Adipocyte (in vitro differentiated cells): ENCODE results near the gene HDAC3.

Experiments used
- DNase-seq: peaks from one replicate; pipeline ENCODE4 v3.0.0-alpha.2; 2015; ENCODE audit warnings: low read depth
- H3K27me3 ChIP-seq: replicated peaks from 2 replicates; pipeline ENCODE4 v1.7.0; 2013; ENCODE audit warnings: mild to moderate bottlenecking, low read length, moderate library complexity; ENCODE audit not compliant: control insufficient read depth, insufficient read depth
- H3K36me3 ChIP-seq: 2 replicates; pipeline ENCODE4 v1.7.0; 2013; ENCODE audit warnings: low read length, mild to moderate bottlenecking, moderate library complexity; ENCODE audit not compliant: control insufficient read depth, insufficient read depth, severe bottlenecking
- H3K4me1 ChIP-seq: 2 replicates; pipeline ENCODE4 v1.7.0; 2013; ENCODE audit warnings: mild to moderate bottlenecking, low read length, moderate library complexity; ENCODE audit not compliant: control insufficient read depth, insufficient read depth
- H3K4me3 ChIP-seq: 2 replicates; pipeline ENCODE4 v1.7.0; 2013; ENCODE audit warnings: mild to moderate bottlenecking, low read length, moderate library complexity
- H3K9ac ChIP-seq: 2 replicates; pipeline ENCODE4 v1.7.0; 2013; ENCODE audit warnings: mild to moderate bottlenecking, low read length, moderate library complexity
- H3K9me3 ChIP-seq: 2 replicates; pipeline ENCODE4 v1.7.0; 2013; ENCODE audit warnings: mild to moderate bottlenecking, low read length, moderate library complexity; ENCODE audit not compliant: control insufficient read depth

The HDAC3 gene

GRCh38 chr5:141636413-141637122 is at the start of gene HDAC3, which contains the start of gene RELL2:
HDAC3 (minus strand) TSS chr5:141636849; CDS start chr5:141636790, 59 bp downstream.
RELL2 (plus strand) TSS chr5:141636997; CDS start chr5:141638226, 1,229 bp downstream.
- Histone ChIP-seq H3K36me3 (no peaks in the 10 kb centered on the region), H3K4me3 (peak within 1 kb of the TSS; percentile 96), H3K27me3 (no peaks in the 10 kb centered on the region), H3K4me1 (peaks cover 17% of the 10 kb centered on the region), H3K9me3 (no peaks in the 10 kb centered on the region), H3K9ac (peak within 1 kb of the TSS; percentile 97)
- peak; percentile 98 for DNase-seq

GRCh38 chr5:141685591-141685990 is 48.9 kb upstream of the HDAC3 start:
- Histone ChIP-seq H3K27me3 (peaks cover 22% of the 10 kb centered on the region), H3K9ac (no peak overlapping the region), H3K9me3 (no peaks in the 10 kb centered on the region), H3K4me1 (peaks cover 12% of the 10 kb centered on the region), H3K36me3 (no peaks in the 10 kb centered on the region), H3K4me3 (no peak overlapping the region)
- DNase-seq: no peak

- Histone ChIP-seq H3K9ac (no peak overlapping the region), H3K36me3 (no peaks in the 10 kb centered on the region)
Measured at GRCh38 chr5:141683596-141684141, 47.0 kb upstream of the HDAC3 start.

GRCh38 chr5:141681695-141682641 is 45.3 kb upstream of the HDAC3 start, which contains the start of gene ARAP3:
ARAP3 (minus strand) TSS chr5:141682230; CDS start chr5:141680486, 1,744 bp downstream.
- Histone ChIP-seq H3K4me3 (peak within 1 kb of the TSS; percentile 67), H3K27me3 (no peaks in the 10 kb centered on the region)
- peak; percentile 96 for DNase-seq

More at GRCh38 chr5:141683596-141684141, 47.0 kb upstream of the HDAC3 start:
- Histone ChIP-seq H3K9me3 (no peaks in the 10 kb centered on the region), H3K27me3 (peaks cover 2% of the 10 kb centered on the region), H3K4me3 (no peak overlapping the region), H3K4me1 (peaks cover 12% of the 10 kb centered on the region)
- peak; percentile 29 for DNase-seq

GRCh38 chr5:141681295-141681694 is 44.6 kb upstream of the HDAC3 start:
- Histone ChIP-seq H3K36me3 (no peaks in the 10 kb centered on the region), H3K9me3 (no peaks in the 10 kb centered on the region), H3K4me1 (peaks cover 12% of the 10 kb centered on the region), H3K27me3 (no peaks in the 10 kb centered on the region), H3K9ac (peak overlapping the region; percentile 76), H3K4me3 (peak overlapping the region; percentile 67)
- DNase-seq: no peak

More at GRCh38 chr5:141681695-141682641, 45.3 kb upstream of the HDAC3 start, which contains the start of gene ARAP3:
- peak within 1 kb of the TSS; percentile 76 for H3K9ac ChIP-seq
- H3K36me3 ChIP-seq: no peaks in the 10 kb centered on the region
- peaks cover 12% of the 10 kb centered on the region for H3K4me1 ChIP-seq
- no peaks in the 10 kb centered on the region for H3K9me3 ChIP-seq

GRCh38 chr5:141680751-141681201 is 44.1 kb upstream of the HDAC3 start:
- Histone ChIP-seq H3K4me3 (no peak overlapping the region), H3K27me3 (no peaks in the 10 kb centered on the region), H3K36me3 (no peaks in the 10 kb centered on the region), H3K4me1 (peaks cover 12% of the 10 kb centered on the region), H3K9me3 (no peaks in the 10 kb centered on the region), H3K9ac (peak overlapping the region; percentile 76)
- peak; percentile 20 for DNase-seq

GRCh38 chr5:141680178-141680577 is 43.5 kb upstream of the HDAC3 start:
- H3K4me1 ChIP-seq: peaks cover 12% of the 10 kb centered on the region
- H3K9me3 ChIP-seq: no peaks in the 10 kb centered on the region
- H3K4me3 ChIP-seq: no peak overlapping the region
- H3K27me3 ChIP-seq: no peaks in the 10 kb centered on the region
- no peak overlapping the region for H3K9ac ChIP-seq
- H3K36me3 ChIP-seq: no peaks in the 10 kb centered on the region
- DNase-seq: no peak

GRCh38 chr5:141677415-141677814 is 40.8 kb upstream of the HDAC3 start:
- peaks cover 10% of the 10 kb centered on the region for H3K4me1 ChIP-seq
- H3K36me3 ChIP-seq: no peaks in the 10 kb centered on the region
- H3K4me3 ChIP-seq: no peak overlapping the region
- H3K27me3 ChIP-seq: no peaks in the 10 kb centered on the region
- no peak overlapping the region for H3K9ac ChIP-seq
- peak; percentile 19 for DNase-seq
- H3K9me3 ChIP-seq: no peaks in the 10 kb centered on the region

- no peaks in the 10 kb centered on the region for H3K9me3 ChIP-seq
- no peak overlapping the region for H3K4me3 ChIP-seq
- no peaks in the 10 kb centered on the region for H3K36me3 ChIP-seq
- no peak for DNase-seq
- no peak overlapping the region for H3K9ac ChIP-seq
- H3K4me1 ChIP-seq: no peaks in the 10 kb centered on the region
- no peaks in the 10 kb centered on the region for H3K27me3 ChIP-seq
Measured at GRCh38 chr5:141675672-141676071, 39.0 kb upstream of the HDAC3 start.

- H3K4me1 ChIP-seq: no peaks in the 10 kb centered on the region
- H3K9ac ChIP-seq: no peak overlapping the region
- DNase-seq: no peak
- no peaks in the 10 kb centered on the region for H3K36me3 ChIP-seq
- no peak overlapping the region for H3K4me3 ChIP-seq
- no peaks in the 10 kb centered on the region for H3K27me3 ChIP-seq
- no peaks in the 10 kb centered on the region for H3K9me3 ChIP-seq
Measured at GRCh38 chr5:141674747-141675146, 38.1 kb upstream of the HDAC3 start.
